Measurements from ENCODE around the gene GLYR1.

The GLYR1 gene

DNA sequence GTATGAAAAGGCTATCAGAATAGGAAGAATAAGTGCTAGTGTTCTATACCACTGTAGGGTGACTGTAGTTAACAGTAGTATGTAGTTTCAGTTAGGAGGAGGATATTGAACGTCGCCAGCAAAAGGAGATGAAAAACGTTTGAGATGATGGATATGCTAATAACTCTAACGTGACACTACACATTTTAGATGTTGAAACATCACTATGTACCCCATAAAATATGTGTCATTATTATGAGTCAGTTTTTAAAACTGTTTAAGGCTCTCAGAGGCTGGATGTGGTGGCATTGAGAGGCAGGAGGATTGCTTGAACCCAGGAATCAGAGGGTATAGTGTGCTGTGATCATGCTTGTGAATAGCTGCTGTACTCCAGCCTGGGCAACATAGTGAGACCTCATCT is 32.0 kb upstream of the GLYR1 start:
- no peak for FAIRE-seq

DNA sequence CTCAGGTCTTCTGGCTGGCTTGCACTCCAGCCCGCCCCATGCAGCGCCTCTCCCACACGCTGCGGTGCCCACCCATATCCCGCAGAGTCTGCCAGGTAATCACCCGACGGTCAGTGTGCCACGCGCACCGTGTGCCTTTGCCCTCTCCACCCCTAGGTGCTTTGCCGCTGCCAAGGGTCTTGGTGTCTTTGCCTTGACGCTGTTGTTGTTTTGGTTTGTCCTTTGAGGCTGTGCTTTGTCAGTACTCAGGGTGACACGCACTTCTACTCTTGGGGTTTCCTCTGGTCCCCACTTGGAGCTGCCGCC is 30.2 kb upstream of the GLYR1 start:
- FAIRE-seq, result no peak

DNA sequence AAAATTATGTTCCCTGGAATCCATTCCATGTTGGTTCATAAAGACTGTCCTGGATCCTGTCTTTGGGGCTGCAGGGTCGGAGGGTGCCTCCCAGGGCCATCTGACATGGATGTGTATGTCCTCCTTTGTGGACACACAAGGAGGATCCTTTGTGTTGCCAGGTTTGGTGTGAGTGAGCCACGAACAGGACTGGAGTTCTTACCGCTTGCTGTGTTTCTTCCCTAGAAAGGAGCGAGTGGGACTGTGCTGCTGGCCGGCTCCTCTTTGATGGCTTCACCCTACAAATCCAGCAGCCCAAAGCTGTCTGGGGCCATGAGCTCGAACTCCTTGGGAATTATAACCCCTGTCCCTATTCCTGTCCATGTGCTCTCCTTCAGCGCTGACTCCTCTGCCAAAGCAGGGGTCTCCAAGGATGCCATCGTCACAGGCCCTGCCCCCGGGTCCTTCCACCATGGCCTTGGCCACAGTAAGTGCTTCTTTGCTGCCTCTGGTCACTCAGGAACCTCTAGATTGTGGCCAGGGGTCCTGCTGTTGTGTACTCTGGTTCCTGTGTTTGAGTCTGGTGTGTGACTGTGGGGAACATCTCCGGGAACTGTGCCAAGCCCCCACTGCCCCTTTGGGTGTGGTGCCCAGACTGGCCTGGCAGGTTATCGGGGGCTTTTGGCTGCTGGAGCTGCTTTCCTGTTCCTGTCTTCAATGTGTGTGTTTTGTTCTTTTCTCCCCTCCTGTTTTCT is 29.7 kb upstream of the GLYR1 start:
- no peak for FAIRE-seq

GRCh38 chr16:4874666-4875065 is 27.6 kb upstream of the GLYR1 start:
- FAIRE-seq, result no peak

GRCh38 chr16:4873091-4873490 is 26.0 kb upstream of the GLYR1 start:
- FAIRE-seq, result no peak

GRCh38 chr16:4871071-4871470 is 24.0 kb upstream of the GLYR1 start:
- FAIRE-seq, result no peak

GRCh38 chr16:4870138-4870671 is 23.1 kb upstream of the GLYR1 start:
- FAIRE-seq, result no peak

DNA sequence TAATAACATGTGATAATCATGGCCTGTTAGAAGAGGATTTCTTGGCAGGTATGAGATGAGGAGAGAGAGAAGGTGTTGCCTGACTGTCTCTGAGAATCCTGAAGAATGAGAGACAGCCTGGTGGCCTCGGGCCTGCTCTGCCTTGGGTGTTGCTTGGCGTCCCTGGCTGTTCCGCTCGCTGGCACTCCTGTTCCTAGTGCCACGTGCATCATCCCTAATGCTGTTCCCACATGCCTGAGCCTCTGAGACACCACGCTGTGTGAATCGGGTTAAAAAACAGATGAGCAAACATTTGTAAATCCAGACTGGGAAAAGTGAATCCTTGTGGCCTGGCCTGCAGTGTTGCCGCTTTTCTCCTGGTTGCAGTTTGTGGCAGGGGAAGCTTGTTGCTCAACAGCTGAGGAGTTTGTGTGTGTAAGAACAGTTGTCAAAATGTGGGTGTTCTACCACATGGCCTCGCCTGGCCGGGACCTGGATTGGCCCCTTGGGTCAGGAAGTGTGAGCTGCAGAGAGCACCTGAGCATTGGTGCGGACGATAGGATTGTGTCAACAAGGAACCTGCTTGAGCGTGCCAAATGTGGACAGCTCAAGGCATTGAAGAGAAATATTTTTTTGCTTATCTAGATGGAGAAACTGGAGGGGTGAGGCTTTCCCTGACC is 22.2 kb upstream of the GLYR1 start:
- FAIRE-seq, result no peak

- FAIRE-seq, result no peak
Observed at GRCh38 chr16:4868535-4868934, 21.4 kb upstream of the GLYR1 start.

DNA sequence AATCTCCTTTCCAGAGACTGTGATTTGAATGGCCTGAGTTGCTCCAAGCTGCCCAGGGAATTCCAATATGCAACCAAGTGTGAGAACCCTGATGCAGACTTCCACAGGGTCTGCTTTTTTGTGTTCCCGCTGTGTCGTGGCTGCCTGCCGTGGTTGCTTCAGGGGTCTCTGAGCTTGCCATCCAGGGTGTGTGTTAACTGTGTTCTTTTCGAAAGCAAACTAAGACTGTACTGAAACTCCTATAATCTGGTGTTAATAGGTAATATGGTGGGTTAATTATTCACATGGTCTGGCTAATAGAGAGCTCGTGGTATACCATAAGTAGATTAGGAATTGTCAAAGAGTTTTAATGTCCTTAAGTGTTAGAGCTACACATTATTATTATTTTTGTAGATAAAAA is 20.9 kb upstream of the GLYR1 start:
- FAIRE-seq, result no peak

DNA sequence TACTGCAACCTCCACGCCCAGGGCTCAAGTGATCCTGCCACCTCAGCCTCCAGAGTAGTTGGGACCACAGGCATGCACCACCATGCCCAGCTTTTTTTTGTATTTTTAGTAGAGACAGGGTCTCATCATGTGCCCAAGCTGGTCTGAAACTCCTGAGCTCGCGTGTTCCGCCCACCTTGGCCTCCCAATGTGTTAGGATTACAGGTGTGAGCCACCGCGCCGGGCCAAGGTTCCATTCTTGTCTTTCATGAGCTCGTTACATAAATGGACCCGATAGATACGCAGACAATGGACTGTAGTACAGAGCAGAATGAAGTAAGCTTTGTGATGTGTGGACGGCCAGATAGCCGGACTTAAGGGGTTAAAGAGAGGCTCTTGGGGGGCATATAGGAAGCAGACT is 19.5 kb upstream of the GLYR1 start:
- FAIRE-seq, result no peak

- no peak for FAIRE-seq
Observed at GRCh38 chr16:4865231-4865860, 18.3 kb upstream of the GLYR1 start.

DNA sequence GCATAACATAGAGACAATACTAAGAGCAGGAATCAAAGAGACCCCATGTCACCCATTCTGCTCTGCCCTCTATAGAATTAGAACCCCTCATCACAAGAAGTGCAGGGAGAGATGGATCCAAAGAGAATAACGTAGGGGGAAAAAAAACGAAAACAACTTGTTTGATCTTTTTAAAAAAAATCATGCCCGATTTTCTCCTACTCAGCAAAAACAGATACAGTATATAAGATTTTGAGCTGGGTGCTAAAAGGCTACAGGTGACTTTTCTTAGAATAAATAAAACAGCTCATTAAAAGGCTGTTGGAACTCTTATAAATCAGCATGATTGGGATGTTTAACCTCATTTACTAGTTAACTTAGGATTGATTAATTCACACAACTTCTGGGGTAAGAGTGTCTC is 17.6 kb upstream of the GLYR1 start:
- no peak for FAIRE-seq

DNA sequence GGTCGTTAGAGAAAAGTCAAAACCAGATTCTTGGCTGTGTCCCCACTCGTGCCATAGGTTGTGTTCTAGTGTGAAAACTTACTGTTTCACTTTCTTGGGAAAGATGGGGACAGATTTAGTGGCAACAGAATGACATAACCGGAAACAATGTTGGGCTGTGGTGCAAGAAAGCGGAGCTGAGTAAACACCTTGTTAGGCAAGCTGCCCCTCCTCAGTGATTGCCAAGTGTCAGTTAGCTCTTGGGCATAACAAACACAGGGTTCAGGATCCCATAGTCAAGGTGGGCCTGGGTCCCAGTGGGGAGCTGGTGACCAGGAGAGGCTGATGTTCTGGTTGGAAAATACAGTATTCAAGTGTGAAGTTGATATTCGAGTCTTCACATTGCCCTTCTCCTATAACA is 15.6 kb upstream of the GLYR1 start:
- FAIRE-seq, result no peak

GRCh38 chr16:4860727-4861342 is 13.7 kb upstream of the GLYR1 start:
- no peak for FAIRE-seq

DNA sequence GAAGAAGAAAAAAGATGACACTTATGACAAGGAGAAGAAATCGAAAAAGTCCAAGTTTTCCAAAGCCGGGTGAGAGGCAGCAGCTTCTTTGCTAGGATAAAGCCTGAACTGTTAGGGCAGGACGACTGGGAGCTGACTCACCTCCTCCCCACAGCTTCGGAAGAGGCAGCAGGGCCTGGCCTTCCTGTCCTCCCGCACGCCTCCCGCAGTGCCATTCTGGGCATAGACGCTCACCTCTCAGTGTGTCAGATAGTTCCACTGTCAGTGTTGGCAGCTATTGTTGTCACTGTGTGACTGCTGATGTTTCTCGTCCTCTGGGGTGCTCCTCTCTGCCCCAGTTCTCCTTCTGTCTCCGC is 12.8 kb upstream of the GLYR1 start:
- FAIRE-seq, result no peak

- FAIRE-seq, result no peak
Observed at GRCh38 chr16:4859190-4859899, 12.3 kb upstream of the GLYR1 start.

DNA sequence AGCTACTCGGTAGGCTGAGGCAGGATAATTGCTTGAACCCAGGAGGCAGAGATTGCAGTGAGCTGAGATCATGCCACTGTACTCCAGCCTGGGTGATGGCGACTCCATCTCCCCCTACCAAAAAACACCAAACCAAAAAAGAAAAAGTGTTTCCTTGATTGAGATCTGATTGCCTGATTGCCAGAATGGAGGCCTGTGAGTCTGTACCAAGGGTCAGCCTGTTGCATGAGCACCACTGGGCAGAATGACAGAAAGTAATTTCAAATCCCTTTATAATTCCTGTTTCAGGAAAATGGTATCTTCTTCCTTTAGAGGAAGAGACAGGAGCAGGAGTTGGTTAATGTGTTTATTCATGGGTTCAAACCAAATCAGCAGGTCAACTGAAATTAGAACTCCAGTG is 8.7 kb upstream of the GLYR1 start:
- FAIRE-seq, result no peak

GRCh38 chr16:4855371-4855770 is 8.3 kb upstream of the GLYR1 start:
- no peak for FAIRE-seq

DNA sequence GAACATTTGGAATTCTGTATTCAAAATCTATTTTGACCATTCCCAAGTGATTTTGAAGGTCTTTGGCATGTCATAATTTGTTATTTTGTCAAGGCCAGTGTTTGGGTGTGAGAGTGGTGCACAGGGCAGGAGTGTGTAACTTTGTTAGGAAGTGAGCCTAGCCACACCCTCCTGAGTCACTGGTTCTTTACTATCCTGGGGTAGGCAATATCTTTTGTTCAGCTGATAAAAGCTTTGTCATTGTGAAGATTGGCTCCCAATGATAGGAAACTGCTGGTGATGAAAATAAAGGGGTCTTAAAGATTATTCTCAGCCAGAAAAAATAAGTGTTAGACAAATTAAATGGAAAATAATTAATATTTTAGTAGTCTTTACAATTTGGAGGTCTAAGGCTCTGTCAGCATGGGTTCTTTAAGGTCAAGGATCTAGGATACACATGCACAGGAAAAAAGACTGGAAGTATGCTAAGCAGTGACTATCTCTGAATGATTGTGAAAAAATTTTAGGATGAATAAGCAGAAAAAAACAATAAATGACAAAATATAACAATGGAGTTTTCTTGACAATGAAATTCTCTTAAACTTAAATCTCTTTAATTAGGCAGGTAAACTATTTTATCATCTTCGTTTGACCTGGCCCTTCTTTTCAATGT is 5.3 kb upstream of the GLYR1 start:
- FAIRE-seq, result no peak

- no peak for FAIRE-seq
Observed at GRCh38 chr16:4850211-4850610, 3.1 kb upstream of the GLYR1 start.

DNA sequence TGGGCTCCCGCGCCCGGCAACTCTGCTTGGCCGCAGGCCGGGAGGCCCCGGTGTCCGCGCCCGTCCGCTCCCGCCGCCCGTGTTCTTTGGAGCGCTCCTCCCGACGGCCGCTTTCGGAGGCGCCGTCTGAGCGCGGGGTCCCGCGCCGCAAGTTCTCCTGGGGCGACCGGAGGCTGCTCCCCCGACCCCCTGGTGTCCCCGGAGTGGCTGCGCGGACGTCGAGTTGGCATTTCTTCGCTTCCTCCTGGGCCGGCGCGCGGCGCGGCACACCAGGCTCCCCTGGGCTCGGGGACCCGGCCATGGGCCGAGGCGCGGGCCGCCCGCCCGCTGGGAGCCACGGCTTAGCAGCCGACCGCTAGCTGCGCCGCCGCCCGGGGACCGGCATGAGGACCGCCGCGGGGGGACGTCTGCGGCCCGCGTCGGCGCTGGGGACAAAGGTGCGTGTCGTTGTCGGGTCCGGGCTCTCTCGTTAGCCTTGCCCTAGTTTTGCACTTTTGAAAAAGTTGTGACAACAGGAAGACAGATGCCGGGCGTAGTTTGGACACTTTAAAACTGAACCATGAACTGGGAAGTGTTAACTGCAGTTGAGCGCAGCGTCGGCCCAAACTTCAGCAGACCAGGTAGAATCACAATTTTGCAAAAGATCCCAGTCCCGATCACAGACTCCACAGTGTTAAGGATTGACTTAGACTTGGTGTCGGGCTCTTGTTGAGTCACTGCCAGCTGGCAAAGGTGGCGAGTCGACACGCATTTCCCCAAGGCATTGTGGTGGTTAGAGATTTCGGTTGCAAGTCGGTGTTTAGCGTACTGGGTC is 893 bp upstream of the GLYR1 start:
- FAIRE-seq, result no peak

All from colon (tissue), 2 donors.